GM21528 (cell line): ENCODE results near the gene IL4I1.

ENCODE experiments used
- ATAC-seq: cut with Tn5 transposase; IDR thresholded peaks from one replicate; pipeline ENCODE4 v1.9.1; 2021; ENCODE audit warnings: mild to moderate bottlenecking, moderate library complexity; ENCODE audit not compliant: unreplicated experiment, low FRiP score

The IL4I1 gene

GRCh38 chr19:49924004-49924880 is 27.6 kb upstream of the IL4I1 start:
- no peak for ATAC-seq

- ATAC-seq: no peak
Observed at GRCh38 chr19:49923055-49924003, 26.6 kb upstream of the IL4I1 start.

GRCh38 chr19:49921871-49922795 is 25.4 kb upstream of the IL4I1 start:
- no peak for ATAC-seq

DNA sequence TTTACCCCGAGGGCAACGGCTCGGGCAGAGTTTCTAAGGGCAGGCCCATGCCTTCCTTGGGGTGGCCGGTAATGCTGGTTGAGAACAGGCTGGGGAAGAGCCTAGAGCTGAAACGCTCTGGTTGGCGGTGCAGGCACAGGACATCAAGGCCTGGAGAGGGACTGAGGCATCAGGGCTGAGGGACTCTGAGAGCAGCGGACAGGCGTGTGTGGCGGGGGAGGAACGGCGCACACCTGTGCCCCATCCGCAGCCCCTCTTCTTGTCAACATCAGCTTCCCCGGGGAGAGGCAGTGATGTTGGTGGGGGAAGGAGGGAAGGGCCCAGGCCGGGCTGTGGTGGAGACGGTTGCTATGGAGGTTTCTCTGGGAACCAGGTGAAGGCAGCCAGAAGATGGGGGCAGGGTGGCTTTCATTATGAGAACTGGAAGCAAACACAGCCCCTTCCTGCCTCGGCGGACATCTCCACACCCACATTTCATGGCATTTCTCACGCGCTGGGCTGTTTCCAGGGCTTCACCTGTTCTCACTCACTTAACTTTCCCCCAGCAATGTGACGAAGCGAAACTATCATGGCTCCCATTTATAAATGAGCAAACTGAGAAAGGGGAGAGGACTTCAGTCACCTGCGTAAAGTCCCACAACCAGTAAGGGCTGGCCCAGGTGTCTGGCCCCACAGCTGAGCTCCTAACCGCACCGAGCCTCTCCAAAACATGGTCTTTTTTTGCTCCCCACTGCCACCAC is 24.1 kb upstream of the IL4I1 start:
- ATAC-seq: no peak

DNA sequence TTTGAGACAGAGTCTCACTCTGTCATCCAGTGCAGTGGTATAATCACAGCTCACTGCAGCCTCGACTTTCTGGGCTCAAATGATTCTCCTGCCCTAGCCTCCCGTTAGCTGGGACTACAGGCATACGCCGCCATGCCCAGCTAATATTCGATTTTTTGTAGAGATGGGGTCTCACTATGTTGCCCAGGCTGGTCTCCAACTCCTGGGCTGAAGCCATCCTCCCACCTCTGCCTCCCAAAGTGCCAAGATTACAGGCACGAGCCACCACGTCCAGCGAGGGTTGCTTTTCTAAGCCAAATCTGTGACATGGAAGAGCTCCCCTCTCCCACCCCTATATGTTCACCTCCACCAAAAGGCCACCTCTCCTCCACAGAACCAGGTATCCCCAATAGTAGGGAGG is 21.4 kb upstream of the IL4I1 start:
- ATAC-seq: no peak

DNA sequence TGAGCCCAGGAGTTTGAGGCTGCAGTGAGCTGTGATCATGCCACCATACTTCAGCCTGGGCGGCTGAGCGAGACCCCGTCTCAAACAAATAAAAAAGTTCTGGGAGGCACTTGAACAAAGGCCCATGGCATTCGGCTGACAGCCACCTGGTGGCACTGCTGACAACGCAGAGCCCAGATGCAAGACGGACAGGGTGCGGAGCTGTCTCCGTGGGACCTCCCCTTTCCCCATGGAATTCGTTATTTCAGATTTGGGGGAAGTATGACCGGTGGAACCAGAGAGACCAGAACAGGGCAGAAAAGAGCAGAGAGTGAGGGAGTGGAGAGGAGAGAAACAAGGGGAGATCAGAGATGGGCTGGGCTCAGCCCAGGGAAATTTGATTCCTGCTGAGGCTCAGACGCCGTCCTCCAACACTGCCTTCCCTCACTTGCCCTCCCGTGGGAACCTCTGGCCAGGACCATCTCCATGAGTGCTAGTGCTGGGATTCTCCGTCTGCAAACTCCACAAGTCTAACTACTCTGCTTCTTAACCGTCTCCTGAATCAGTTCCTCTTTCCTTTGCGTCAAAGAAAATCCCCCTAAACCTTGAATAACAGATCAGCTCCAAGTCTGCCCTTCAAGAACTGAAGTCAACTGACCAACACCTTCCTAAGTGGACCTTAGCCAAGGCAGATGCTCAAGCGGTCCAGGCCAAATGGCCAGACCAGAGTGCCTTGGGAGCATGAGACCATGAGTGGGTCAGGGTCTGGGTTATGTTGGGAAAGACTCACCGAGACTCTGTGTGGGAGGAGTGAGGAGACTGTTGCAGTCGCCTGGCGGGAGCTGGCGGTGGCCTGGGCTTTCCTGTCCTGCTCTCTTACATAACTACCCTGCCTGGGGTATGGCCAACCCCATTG is 20.4 kb upstream of the IL4I1 start:
- ATAC-seq: no peak

GRCh38 chr19:49915271-49915670 is 18.6 kb upstream of the IL4I1 start:
- no peak for ATAC-seq

GRCh38 chr19:49913720-49914119 is 17.0 kb upstream of the IL4I1 start:
- no peak for ATAC-seq

- no peak for ATAC-seq
Observed at GRCh38 chr19:49912965-49913685, 16.4 kb upstream of the IL4I1 start.

DNA sequence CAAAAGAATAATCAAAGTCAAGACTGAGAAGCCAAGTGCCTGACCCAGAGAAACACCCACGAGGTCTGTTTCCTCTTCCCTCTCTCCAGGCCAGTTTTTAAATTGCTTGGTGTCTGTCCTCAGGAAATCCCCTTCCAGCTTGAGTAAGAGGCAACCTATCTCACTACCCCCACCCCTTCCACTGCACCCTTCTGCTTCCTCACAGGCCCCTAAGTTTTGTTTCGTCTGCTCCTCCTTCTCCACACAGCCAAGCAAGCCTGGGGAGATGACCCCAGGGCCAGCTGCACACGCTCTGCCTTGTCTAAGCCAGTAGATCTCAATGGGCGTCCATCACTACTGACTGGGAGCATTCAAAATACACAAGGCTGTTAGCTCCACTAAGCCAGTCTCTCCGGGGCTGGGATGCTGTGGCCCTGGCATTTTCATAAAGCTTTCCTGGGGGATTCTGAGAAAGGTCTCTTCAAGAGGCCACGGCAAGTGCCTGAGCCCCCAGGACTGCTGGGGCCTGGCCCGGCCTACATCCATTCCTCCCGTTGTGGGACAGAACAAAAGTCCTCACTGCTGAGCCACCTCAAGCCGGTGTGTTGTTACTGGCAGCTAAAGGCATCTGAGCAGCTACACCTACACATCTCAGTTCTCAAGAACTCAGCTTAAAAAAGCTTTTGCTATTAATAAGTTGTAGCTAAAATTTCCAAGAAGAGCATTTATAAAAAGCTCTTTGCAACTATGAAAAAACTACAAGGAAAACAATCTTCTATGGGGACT is 14.9 kb upstream of the IL4I1 start:
- ATAC-seq: no peak

DNA sequence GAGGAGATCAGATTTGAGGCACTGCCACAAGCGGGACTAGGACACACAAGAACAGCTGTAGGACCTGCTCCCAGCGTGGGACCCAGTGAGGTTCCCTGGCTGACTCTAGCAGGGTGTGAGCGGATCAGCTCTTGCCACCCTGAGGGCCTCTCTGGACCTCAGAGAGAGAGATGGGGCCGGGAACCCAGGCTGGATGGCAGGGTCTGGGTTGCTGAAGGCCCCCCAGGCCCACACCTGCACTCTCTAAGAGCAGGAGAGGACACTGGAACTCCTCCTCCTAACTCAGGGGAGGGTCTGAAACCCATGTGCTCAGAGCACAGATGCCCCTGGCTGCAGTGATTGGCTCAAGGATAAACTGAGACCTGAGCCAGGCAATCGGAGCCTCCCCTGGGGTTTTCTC is 13.5 kb upstream of the IL4I1 start:
- no peak for ATAC-seq

GRCh38 chr19:49908480-49909420 is 12.1 kb upstream of the IL4I1 start:
- ATAC-seq: no peak

DNA sequence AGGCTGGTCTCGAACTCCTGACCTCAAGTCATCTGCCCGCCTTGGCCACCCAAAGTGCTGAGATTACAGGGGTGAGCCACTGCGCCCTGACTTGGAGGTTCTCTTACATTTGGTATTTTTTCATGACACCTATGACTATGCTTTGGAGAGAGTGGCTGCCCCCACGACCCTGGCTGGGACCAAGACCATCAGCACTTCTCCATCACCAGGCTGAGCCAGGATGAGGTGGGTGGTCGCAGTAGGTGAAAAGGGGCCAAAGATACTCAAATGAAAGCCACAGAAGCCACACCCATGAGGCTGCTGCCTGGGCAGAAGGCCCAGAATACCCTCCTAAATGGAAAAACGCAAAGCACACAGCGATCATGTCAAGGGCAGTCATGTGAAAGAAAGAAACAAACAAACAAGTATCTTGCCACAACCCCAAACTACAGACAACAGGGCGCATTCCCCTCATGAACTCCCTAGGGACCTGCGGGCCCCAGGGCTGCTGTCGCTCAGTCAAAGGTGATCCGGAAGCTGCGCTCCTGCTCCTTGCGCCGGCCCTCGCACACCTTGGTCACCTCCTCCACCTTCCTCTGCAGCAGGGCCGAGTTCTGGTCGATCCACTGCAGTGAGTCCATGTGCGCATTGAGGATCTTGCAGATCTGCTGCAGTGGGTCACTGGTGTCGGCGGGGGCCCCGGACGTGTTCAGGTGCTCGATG is 11.2 kb upstream of the IL4I1 start:
- ATAC-seq: no peak

DNA sequence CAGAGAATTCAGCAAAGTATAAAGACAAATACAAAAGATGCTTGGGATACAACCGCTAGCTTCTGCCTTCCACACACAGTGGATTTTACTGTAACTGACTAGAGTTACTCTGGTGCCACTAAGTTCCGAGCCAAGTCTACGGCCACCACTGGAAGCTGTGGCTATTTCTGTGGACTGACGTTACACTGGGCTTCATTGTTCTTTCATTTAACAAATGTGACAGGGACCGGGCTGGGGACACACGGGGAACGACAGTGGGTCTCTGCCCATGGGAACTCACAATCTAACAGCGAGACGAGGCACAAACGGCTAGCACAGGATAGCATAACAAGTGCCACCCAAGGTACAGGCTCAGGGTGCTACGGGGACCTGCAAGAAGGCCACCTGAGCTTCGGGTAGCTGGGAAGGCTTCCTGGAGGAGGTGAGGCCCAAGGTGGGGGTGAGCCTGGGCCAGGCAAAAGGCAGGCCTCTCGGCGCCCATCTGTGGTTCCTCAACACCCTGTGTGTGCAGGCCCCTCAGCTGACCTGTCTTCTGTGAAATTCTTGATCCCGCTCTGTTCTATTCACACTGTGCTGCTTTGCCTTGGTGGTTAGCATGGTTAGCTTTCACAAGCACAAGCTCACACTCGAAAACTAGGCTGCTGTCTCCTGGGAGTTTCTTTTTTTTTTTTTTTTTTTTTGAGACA is 10.3 kb upstream of the IL4I1 start:
- ATAC-seq: no peak

DNA sequence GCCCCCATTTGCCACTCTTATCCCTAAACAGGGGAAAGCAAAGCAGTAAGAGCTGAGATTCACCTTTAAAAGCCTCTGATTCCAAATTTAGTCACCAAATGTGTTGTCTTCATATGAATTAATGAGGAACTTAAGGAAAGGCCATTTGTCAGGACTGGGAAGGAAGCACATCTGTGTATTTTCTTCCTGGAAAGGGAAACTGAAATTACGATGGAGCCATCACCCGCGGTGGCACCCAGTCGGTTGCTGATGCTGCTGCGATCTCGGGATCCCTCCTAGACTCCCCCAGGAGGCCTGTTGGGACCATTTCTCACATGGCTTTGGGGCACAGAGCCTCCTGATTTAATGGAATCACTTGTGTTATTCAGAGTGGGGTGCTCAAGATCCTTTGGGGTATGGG is 7.4 kb upstream of the IL4I1 start:
- ATAC-seq: no peak
